Ovary (tissue), 9 donors: ENCODE results near the gene PPP2R2C. TPM values are rescaled to one million over a fixed set of nuclear protein-coding genes. Genes with fewer than 3 reads are reported as not detected.

ENCODE experiments used
- DNase-seq, 5 donors: peaks; one replicate each; pipeline ENCODE4 v3.0.0-alpha.2; 2019 to 2020
- H3K27ac ChIP-seq, 2 donors: fragments of 200-600 bp; one replicate each; pipeline versions ENCODE4 v1.5.1 to v1.8.0; 2019 to 2022
- H3K27me3 ChIP-seq: fragments of 200-600 bp; one replicate; pipeline ENCODE4 v1.8.0; 2022
- H3K36me3 ChIP-seq: fragments of 200-600 bp; sonication (generic); one replicate; pipeline ENCODE4 v1.5.1; 2019
- H3K4me1 ChIP-seq: one replicate; pipeline ENCODE4 v1.8.1; 2013; ENCODE audit warnings: mild to moderate bottlenecking, moderate library complexity; ENCODE audit not compliant: insufficient read depth
- H3K4me3 ChIP-seq: fragments of 200-600 bp; sonication (generic); one replicate; pipeline ENCODE4 v1.5.1; 2017
- H3K9me3 ChIP-seq, 2 donors: fragments of 200-600 bp in 1 of 2; sonication (generic) in 1 of 2; one replicate each; pipeline versions ENCODE4 v1.5.1 to v1.8.1; 2013 to 2019; ENCODE audit warnings: mild to moderate bottlenecking in 1 of 2, moderate library complexity in 1 of 2
- EP300 ChIP-seq: sonication (generic); formaldehyde crosslinking; IDR thresholded peaks from one replicate; pipeline ENCODE4 v1.6.1; 2017; ENCODE audit warnings: antibody characterized with exemption
- POLR2A ChIP-seq: fragments of 450-650 bp; IDR thresholded peaks from one replicate; pipeline ENCODE4 v1.6.1; 2017; ENCODE audit warnings: antibody characterized with exemption, mild to moderate bottlenecking, moderate library complexity
- WGBS, 3 donors: extraction: QIAGEN DNeasy Blood & Tissue Kit in 1 of 3; methylation state at CpG; one replicate each; pipeline versions ENCODE4 v1.1.5 to v1.1.7; 2013 to 2017; 5-methylcytosine and 5-hydroxymethylcytosine counted together
- intact Hi-C, 4 donors: fragments of 100-400 bp; cut with DNase I; formaldehyde crosslinking; loops; one replicate each; pipeline versions ENCODE4 v1.11.0 to v1.15.1; 2022 to 2023
- polyA plus RNA-seq, 2 donors: library from polyadenylated mRNA; stranded (reverse); fragments of 200-250 nt in 1 of 2; fragments of 350-450 nt in 1 of 2; fragmentation: Illumina TruSeq in 1 of 2; extraction: RNeasy Lipid Tissue Mini Kit (QIAGEN cat#74804) in 1 of 2; gene quantifications; one replicate each; pipeline ENCODE4 v1.2.3, GENCODE V29; 2013 to 2014
- total RNA-seq, 7 donors: library from RNA; depleted of rRNA in 2 of 7; stranded (reverse); fragments of >200 nt in 2 of 7; fragmentation: NEBNext Ultra II Directional in 3 of 7; extraction: Animal tissue kit (Norgen Biotek cat#: 25700) in 3 of 7; gene quantifications; one replicate each; pipeline versions ENCODE4 v1.1.0 to v1.2.4, GENCODE V29; 2016 to 2023
- TF ChIP-seq, protein P1 (sequence below), 3 donors: fragments of 450-650 bp in 2 of 3; fragments of 200-600 bp in 1 of 3; IDR thresholded peaks; one replicate each; pipeline versions ENCODE4 v1.5.1 to v1.8.0; 2016 to 2022; ENCODE audit warnings: antibody characterized with exemption in 3 of 3, mild to moderate bottlenecking in 1 of 3
- donor health status: DM: no; HTN: no; CAD: no; lungs with moderate emphysema.
- donor health status: DM: no; HTN: no; CAD: no.
- donor health status: Bipolar disorder and iron deficiency.
- donor health status: DM: yes; HTN: yes; CAD: no.
- donor health status: DM: no; HTN: no; CAD: no.
- donor health status: DM: yes; HTN: yes; CAD: no.

The PPP2R2C gene
- total and polyA plus RNA-seq, 9 donors = 0.12 to 4.5 (median 0.77) TPM

DNA sequence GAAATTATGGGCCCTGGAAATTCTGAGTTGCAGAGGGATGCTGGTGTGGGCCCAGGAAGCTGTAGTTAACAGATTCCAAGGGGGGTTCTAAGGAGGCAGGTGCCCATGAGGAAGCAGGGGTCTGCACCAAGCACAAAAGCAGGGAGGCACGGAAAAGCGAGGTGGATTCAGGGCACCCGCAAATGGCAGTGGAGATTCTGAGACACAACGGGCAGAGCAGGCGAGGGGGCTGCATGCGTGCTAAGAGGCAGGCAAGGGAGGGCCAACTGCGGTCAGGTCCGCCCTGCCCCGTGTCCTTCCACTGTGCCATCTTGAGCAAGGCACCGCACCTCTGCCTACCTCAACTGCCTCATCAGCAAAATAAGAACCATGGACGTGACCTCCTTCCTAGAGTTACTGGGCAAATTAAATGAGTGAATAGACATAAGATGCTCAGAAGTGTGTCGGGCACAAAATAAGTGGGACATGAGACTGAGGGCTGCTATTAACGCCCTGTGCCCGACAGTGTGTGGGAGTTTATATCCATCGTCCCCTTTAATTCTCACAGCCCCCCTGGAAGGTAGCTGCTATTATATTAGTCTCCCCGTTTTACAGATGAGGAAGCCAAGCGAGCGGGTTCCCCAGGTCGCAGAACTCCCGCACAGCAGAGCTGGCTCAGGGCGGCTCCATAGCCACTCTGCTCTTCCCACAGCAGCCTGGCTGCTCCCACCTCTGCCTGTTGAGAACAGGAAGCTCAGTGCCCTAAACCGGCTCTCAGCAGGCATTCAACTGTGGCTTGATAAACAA lies 67.6 kb downstream of the PPP2R2C start:
- H3K36me3 ChIP-seq = no peaks in the 10 kb centered on the region
- H3K4me1 ChIP-seq = no peaks in the 10 kb centered on the region
- 89 to 91% (median 89%) methylated on average over 22 of the region's 22 CpGs for WGBS, 3 donors
- TF ChIP-seq POLR2A (no peak), EP300 (no peak)
- TF ChIP-seq, protein P1, sequence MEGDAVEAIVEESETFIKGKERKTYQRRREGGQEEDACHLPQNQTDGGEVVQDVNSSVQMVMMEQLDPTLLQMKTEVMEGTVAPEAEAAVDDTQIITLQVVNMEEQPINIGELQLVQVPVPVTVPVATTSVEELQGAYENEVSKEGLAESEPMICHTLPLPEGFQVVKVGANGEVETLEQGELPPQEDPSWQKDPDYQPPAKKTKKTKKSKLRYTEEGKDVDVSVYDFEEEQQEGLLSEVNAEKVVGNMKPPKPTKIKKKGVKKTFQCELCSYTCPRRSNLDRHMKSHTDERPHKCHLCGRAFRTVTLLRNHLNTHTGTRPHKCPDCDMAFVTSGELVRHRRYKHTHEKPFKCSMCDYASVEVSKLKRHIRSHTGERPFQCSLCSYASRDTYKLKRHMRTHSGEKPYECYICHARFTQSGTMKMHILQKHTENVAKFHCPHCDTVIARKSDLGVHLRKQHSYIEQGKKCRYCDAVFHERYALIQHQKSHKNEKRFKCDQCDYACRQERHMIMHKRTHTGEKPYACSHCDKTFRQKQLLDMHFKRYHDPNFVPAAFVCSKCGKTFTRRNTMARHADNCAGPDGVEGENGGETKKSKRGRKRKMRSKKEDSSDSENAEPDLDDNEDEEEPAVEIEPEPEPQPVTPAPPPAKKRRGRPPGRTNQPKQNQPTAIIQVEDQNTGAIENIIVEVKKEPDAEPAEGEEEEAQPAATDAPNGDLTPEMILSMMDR (IDR thresholded peaks at IDR 0.05) = no peak
- no peaks in the 10 kb centered on the region for H3K9me3 ChIP-seq
- intact Hi-C loops = no loop called here
- DNase-seq = no peak
- H3K4me3 ChIP-seq = no peak overlapping the region
- no peaks in the 10 kb centered on the region for H3K27me3 ChIP-seq
- H3K27ac ChIP-seq = no peak overlapping the region

DNA sequence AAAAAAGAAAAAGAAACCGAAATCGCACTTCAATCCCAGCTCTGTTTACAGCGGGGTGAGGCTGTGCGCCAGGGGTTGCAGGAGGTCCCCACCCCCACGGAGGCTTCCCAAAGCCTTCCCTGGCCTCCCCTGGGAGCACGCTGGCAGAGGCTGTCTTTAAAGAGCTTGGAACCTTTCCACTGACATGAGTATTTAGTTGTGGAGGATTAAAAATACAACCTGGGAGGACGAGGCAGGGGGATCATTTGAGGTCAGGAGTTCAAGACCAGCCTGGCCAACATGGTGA lies 69.1 kb downstream of the PPP2R2C start:
- 1 to 4% (median 4%) methylated on average over 7 of the region's 7 CpGs for WGBS, 3 donors
- Histone ChIP-seq H3K4me3 (no peak overlapping the region), H3K36me3 (no peaks in the 10 kb centered on the region), H3K27ac (no peak overlapping the region), H3K9me3 (no peaks in the 10 kb centered on the region), H3K4me1 (no peaks in the 10 kb centered on the region), H3K27me3 (no peaks in the 10 kb centered on the region)
- TF ChIP-seq, protein P1 (IDR thresholded peaks at IDR 0.05) = no peak
- TF ChIP-seq EP300 = no peak
- TF ChIP-seq POLR2A = no peak
- DNase-seq = no peak
- intact Hi-C loops = no loop called here

DNA sequence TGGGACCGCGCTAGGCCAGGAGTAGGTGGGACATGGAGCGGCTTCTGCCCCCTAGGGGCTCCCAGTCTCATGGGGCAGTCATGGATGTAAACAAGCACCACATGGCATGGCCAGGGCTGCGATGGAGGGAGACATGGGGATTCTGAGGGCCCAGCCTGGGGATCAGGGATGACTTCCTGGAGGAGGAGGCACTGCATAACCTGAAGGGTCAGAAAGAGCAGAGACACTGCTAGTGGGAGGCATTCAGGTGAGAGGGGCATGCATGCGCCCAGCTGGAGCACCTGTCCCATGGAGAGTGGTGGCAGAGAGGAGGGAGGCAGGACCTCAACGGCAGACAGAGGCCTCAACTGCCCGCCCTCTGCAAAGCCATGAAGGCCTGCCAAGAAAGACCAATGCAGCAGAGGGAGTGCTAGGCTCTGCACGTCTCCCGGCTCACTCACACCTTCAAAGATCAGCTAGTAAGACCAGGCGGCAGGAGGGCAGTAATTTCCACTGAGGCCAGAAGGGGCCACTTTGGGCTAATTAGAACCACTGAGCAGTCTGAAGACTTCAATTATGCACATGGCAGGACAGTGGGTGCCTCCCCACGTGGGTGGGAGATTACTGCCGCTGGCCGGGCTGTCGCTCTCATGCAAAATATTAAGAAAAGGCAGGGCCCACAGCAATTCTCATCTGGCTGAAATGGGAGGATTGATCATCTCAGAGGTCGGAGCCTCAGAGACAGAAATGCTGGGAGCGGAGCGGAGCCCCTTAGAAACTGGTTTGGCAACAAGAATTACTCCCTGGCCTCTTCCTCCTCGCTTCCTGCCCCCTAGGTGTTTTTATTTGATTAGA lies 69.6 kb downstream of the PPP2R2C start:
- WGBS, 3 donors = 35 to 43% (median 41%) methylated on average over 18 of the region's 18 CpGs
- no peaks in the 10 kb centered on the region for H3K27me3 ChIP-seq
- intact Hi-C loops = no loop called here
- no peaks in the 10 kb centered on the region for H3K36me3 ChIP-seq
- TF ChIP-seq POLR2A (no peak), EP300 (no peak)
- TF ChIP-seq, protein P1 (IDR thresholded peaks at IDR 0.05) = no peak
- no peak overlapping the region for H3K4me3 ChIP-seq
- DNase-seq = no peak
- H3K4me1 ChIP-seq = no peaks in the 10 kb centered on the region
- H3K9me3 ChIP-seq = no peaks in the 10 kb centered on the region
- no peak overlapping the region for H3K27ac ChIP-seq

DNA sequence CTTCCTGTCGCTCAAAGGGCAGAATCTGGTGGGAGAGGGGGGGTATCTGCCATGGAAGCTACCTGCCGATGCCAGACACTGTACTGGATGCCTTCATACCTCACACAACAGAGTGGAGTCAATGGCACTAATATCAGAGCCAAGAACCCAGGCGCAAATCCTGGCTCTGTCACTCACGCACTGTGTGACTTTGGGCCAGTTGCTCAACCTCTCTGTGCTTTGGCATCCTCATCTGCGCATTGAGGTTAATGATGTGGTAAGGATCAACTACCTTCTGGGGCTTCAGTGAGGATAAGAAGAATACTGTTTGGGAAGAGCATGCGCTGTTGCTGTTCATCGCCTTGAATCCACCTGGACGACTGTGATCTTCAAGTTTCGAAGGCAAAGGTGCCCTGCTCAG lies 70.6 kb downstream of the PPP2R2C start:
- H3K4me3 ChIP-seq = no peak overlapping the region
- intact Hi-C loops = no loop called here
- H3K36me3 ChIP-seq = no peaks in the 10 kb centered on the region
- no peaks in the 10 kb centered on the region for H3K4me1 ChIP-seq
- no peaks in the 10 kb centered on the region for H3K9me3 ChIP-seq
- TF ChIP-seq, protein P1 (IDR thresholded peaks at IDR 0.05) = no peak
- TF ChIP-seq EP300 (no peak), POLR2A (no peak)
- no peak overlapping the region for H3K27ac ChIP-seq
- no peaks in the 10 kb centered on the region for H3K27me3 ChIP-seq
- DNase-seq = no peak
- WGBS, 3 donors = 90 to 94% (median 93%) methylated on average over 9 of the region's 9 CpGs
